ENCODE data around the gene HLA-DOB.

DNA sequence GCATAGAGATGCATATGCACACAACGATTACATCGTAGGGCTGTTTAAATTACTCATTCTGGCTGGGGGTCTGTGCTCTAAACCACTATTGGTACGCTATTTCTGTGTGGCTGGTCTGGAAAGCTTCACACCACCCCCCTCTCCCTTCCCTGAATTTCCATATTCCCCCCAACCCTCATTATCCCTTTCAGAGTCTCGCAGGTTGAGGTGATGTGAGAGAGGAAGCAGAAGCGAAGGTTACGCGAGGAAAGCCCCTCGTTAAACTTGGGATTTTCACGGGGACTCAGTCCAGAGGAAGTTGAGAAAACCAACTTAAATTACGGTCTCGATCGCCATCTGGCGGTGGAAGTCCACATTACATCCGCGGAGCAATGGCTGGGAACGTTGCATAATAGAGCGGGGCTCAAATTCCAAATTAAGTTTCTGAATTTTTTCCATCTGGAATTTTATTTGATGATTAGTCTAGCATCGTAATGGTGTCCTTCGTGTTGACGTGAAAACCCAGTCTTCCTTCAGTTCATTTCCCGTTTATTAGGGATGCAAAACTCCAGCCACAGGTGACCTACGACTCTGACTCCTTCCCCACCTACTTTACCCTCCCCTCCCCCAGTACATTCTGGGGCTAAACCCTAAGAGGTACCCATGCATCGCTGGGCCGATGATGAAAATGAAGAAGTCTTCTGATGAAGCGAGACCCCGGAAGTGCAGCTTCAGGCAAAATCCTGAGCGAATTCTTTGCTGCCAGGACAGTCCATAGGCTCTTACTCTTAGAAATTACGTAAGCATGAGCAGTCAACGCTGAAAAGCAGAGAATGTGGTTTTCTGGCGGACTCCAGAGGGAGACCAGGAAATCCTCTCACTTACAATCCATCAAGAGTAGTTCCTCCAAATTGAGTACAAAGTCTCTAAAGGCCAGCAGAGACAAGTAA, 19.7 kb downstream of the HLA-DOB start:
- TF ChIP-seq, protein P1, sequence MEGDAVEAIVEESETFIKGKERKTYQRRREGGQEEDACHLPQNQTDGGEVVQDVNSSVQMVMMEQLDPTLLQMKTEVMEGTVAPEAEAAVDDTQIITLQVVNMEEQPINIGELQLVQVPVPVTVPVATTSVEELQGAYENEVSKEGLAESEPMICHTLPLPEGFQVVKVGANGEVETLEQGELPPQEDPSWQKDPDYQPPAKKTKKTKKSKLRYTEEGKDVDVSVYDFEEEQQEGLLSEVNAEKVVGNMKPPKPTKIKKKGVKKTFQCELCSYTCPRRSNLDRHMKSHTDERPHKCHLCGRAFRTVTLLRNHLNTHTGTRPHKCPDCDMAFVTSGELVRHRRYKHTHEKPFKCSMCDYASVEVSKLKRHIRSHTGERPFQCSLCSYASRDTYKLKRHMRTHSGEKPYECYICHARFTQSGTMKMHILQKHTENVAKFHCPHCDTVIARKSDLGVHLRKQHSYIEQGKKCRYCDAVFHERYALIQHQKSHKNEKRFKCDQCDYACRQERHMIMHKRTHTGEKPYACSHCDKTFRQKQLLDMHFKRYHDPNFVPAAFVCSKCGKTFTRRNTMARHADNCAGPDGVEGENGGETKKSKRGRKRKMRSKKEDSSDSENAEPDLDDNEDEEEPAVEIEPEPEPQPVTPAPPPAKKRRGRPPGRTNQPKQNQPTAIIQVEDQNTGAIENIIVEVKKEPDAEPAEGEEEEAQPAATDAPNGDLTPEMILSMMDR (IDR thresholded peaks at IDR 0.05), result peak; percentile 86 to 92 (median 88)
- no peak for TF ChIP-seq POLR2A (IDR thresholded peaks at IDR 0.05)

All from heart left ventricle (tissue), 13 donors.